ENCODE data around the gene NOXA1. TPM values are rescaled to one million over a fixed set of nuclear protein-coding genes. Genes with fewer than 3 reads are reported as not detected.
A peak's percentile ranks its signal among the peaks of the same experiment; 100 is the strongest.

NOXA1 gene
- total and polyA plus RNA-seq, 9 of the 15 experiments (the other 6 are each of a cell fraction or from before 2014, with no cell fraction given) = 0.07 to 1.2 (median 0.20) TPM; not detected in 4

DNA sequence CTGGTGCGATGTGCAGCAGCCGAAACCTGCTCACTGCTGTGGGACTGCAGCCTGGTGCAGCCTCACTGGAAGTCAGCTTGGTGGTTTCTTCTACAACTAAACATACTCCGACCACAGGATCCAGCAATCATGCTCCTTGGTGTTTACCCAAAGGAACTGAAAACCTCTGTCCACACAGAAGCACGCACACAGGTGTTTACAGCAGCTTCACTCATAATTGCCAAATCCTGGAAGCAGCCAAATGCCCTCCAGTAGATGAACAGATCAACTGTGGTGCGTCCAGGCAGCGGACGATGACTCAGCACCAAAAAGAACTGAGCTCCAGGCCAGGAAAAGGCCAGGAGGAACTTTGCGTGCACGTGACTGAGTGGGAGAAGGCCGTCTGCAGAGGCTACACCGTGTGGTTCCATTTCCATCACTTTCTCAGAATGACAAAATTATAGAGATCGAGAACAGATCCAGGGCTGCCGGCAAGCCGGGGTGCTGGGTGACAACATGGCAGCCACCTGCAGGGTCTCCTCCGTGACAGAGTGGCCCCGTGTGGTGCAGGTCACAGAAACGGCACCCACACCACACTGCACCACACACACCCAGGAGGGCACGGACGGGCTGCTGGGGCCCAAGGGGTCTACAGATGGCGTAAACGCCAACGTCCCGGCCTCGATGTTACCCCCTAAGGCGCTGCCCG, 59.0 kb downstream of the NOXA1 start (continued):
- TF ChIP-seq, protein P1, sequence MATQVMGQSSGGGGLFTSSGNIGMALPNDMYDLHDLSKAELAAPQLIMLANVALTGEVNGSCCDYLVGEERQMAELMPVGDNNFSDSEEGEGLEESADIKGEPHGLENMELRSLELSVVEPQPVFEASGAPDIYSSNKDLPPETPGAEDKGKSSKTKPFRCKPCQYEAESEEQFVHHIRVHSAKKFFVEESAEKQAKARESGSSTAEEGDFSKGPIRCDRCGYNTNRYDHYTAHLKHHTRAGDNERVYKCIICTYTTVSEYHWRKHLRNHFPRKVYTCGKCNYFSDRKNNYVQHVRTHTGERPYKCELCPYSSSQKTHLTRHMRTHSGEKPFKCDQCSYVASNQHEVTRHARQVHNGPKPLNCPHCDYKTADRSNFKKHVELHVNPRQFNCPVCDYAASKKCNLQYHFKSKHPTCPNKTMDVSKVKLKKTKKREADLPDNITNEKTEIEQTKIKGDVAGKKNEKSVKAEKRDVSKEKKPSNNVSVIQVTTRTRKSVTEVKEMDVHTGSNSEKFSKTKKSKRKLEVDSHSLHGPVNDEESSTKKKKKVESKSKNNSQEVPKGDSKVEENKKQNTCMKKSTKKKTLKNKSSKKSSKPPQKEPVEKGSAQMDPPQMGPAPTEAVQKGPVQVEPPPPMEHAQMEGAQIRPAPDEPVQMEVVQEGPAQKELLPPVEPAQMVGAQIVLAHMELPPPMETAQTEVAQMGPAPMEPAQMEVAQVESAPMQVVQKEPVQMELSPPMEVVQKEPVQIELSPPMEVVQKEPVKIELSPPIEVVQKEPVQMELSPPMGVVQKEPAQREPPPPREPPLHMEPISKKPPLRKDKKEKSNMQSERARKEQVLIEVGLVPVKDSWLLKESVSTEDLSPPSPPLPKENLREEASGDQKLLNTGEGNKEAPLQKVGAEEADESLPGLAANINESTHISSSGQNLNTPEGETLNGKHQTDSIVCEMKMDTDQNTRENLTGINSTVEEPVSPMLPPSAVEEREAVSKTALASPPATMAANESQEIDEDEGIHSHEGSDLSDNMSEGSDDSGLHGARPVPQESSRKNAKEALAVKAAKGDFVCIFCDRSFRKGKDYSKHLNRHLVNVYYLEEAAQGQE (IDR thresholded peaks at IDR 0.05; ENCODE audit: borderline replicate concordance) = peak; percentile 33
- TF ChIP-seq, protein P1 (CRISPR knock-in tag; IDR thresholded peaks at IDR 0.05; ENCODE audit: low read depth) = no peak
- TF ChIP-seq NR2C1 (IDR thresholded peaks at IDR 0.05) = no peak
- TF ChIP-seq NR2C1 (tag; IDR thresholded peaks at IDR 0.05) = peak; percentile 59
- TF ChIP-seq, protein P2, sequence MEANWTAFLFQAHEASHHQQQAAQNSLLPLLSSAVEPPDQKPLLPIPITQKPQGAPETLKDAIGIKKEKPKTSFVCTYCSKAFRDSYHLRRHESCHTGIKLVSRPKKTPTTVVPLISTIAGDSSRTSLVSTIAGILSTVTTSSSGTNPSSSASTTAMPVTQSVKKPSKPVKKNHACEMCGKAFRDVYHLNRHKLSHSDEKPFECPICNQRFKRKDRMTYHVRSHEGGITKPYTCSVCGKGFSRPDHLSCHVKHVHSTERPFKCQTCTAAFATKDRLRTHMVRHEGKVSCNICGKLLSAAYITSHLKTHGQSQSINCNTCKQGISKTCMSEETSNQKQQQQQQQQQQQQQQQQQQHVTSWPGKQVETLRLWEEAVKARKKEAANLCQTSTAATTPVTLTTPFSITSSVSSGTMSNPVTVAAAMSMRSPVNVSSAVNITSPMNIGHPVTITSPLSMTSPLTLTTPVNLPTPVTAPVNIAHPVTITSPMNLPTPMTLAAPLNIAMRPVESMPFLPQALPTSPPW (CRISPR knock-in tag; IDR thresholded peaks at IDR 0.05) = peak; percentile 31; the same call in 1 of the 2 replicates
- peak; percentile 78 for TF ChIP-seq CXXC5 (CRISPR knock-in tag; IDR thresholded peaks at IDR 0.05)
- TF ChIP-seq STAG1 (CRISPR knock-in tag; IDR thresholded peaks at IDR 0.05; ENCODE audit: borderline replicate concordance) = no peak
- peak; percentile 100 for TF ChIP-seq NFE2 (IDR thresholded peaks at IDR 0.05; ENCODE audit: low read depth)
- TF ChIP-seq ZNF354B (CRISPR knock-in tag; IDR thresholded peaks at IDR 0.05) = no peak
- no peak for TF ChIP-seq KDM4B (IDR thresholded peaks at IDR 0.05; ENCODE audit: borderline replicate concordance in 2 of 2, low read depth in 1 of 2)
- no peak for TF ChIP-seq ZNF212 (CRISPR knock-in tag; IDR thresholded peaks at IDR 0.05)
- TF ChIP-seq, protein P3, sequence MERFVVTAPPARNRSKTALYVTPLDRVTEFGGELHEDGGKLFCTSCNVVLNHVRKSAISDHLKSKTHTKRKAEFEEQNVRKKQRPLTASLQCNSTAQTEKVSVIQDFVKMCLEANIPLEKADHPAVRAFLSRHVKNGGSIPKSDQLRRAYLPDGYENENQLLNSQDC (CRISPR knock-in tag; IDR thresholded peaks at IDR 0.05) = no peak
